ENCODE data around the gene TMEM255B.

The TMEM255B gene

GRCh38 chr13:113813070-113813748, 54.2 kb downstream of the TMEM255B start:
- no peak for DNase-seq (ENCODE audit: low spot score)
- no peak for TF ChIP-seq CTCF (IDR thresholded peaks at IDR 0.05; ENCODE audit: extremely low read depth, insufficient read depth, missing control alignments)

GRCh38 chr13:113813749-113814434, 54.9 kb downstream of the TMEM255B start:
- TF ChIP-seq CTCF (IDR thresholded peaks at IDR 0.05; ENCODE audit: extremely low read depth, insufficient read depth, missing control alignments) = no peak
- DNase-seq (ENCODE audit: low spot score) = no peak
- in situ Hi-C loops (cut with MboI; ENCODE audit: low pct_unique_long_range_greater_than_20kb, low sequenced_read_pairs, unreplicated experiment) = no loop called here

More at GRCh38 chr13:113813070-113813748, 54.2 kb downstream of the TMEM255B start:
- in situ Hi-C loops (cut with MboI; ENCODE audit: low pct_unique_long_range_greater_than_20kb, low sequenced_read_pairs, unreplicated experiment) = no loop called here

- TF ChIP-seq CTCF (IDR thresholded peaks at IDR 0.05; ENCODE audit: extremely low read depth, insufficient read depth, missing control alignments) = no peak
- no peak for DNase-seq (ENCODE audit: low spot score)
- in situ Hi-C loops (cut with MboI; ENCODE audit: low pct_unique_long_range_greater_than_20kb, low sequenced_read_pairs, unreplicated experiment) = no loop called here
Measured at GRCh38 chr13:113814435-113814821, 55.4 kb downstream of the TMEM255B start.

GRCh38 chr13:113815151-113816058, 56.4 kb downstream of the TMEM255B start:
- no peak for TF ChIP-seq CTCF (IDR thresholded peaks at IDR 0.05; ENCODE audit: extremely low read depth, insufficient read depth, missing control alignments)
- in situ Hi-C loops (cut with MboI; ENCODE audit: low pct_unique_long_range_greater_than_20kb, low sequenced_read_pairs, unreplicated experiment) = no loop called here
- no peak for DNase-seq (ENCODE audit: low spot score)

GRCh38 chr13:113816254-113816929, 57.4 kb downstream of the TMEM255B start:
- in situ Hi-C loops (cut with MboI; ENCODE audit: low pct_unique_long_range_greater_than_20kb, low sequenced_read_pairs, unreplicated experiment) = no loop called here
- TF ChIP-seq CTCF (IDR thresholded peaks at IDR 0.05; ENCODE audit: extremely low read depth, insufficient read depth, missing control alignments) = no peak
- DNase-seq (ENCODE audit: low spot score) = no peak

Measured in GM13977 (cell line).